Natural killer cell (primary cell): ENCODE measurements around the gene GPR156. TPM values are rescaled to one million over a fixed set of nuclear protein-coding genes. Genes with fewer than 3 reads are reported as not detected.
A peak's percentile ranks its signal among the peaks of the same experiment; 100 is the strongest.

ENCODE experiments used
- ATAC-seq, 3 donors: fragments of 150-1000 bp in 2 of 3; fragments of 200-7000 bp in 1 of 3; cut with Tn5 transposase; 1 replicate in 1 of 3; 2 replicates in 2 of 3; pipeline ENCODE4 v1.10.0; 2021; ENCODE audit warnings: mild to moderate bottlenecking in 2 of 3, moderate library complexity in 2 of 3
- DNase-seq, 2 donors: peaks; one replicate each; pipeline versions ENCODE4 v3.0.0 to v3.0.0-alpha.2; 2013 to 2021; ENCODE audit warnings: mixed read lengths in 1 of 2
- H3K27ac ChIP-seq: one replicate; pipeline ENCODE4 v1.5.1; 2013; ENCODE audit warnings: mild to moderate bottlenecking, low read length
- H3K27me3 ChIP-seq: one replicate; pipeline ENCODE4 v1.6.1; 2013; ENCODE audit warnings: low read length; ENCODE audit not compliant: control insufficient read depth, insufficient read depth
- H3K36me3 ChIP-seq: one replicate; pipeline ENCODE4 v1.6.1; 2013; ENCODE audit warnings: low read length; ENCODE audit not compliant: control insufficient read depth, insufficient read depth
- H3K4me1 ChIP-seq: one replicate; pipeline ENCODE4 v1.6.1; 2013; ENCODE audit warnings: low read length; ENCODE audit not compliant: control insufficient read depth, insufficient read depth
- H3K4me3 ChIP-seq: one replicate; pipeline ENCODE4 v1.5.1; 2013; ENCODE audit warnings: low read length
- H3K9me3 ChIP-seq: one replicate; pipeline ENCODE4 v1.6.1; 2013; ENCODE audit warnings: low read length; ENCODE audit not compliant: control insufficient read depth, insufficient read depth
- H3K27ac Mint-ChIP-seq, 2 donors: one replicate each; pipeline ENCODE4 v1.8.0; 2022; ENCODE audit warnings: mild to moderate bottlenecking in 2 of 2, mixed read lengths in 2 of 2, moderate library complexity in 1 of 2
- H3K27me3 Mint-ChIP-seq, 2 donors: one replicate each; pipeline ENCODE4 v1.8.0; 2022; ENCODE audit warnings: low read depth in 2 of 2, mixed read lengths in 2 of 2
- H3K36me3 Mint-ChIP-seq: one replicate; pipeline ENCODE4 v1.8.0; 2022; ENCODE audit warnings: mixed read lengths
- H3K4me1 Mint-ChIP-seq, 2 donors: one replicate each; pipeline ENCODE4 v1.8.0; 2022; ENCODE audit warnings: mixed read lengths in 2 of 2
- H3K4me3 Mint-ChIP-seq: one replicate; pipeline ENCODE4 v1.8.0; 2022; ENCODE audit warnings: mild to moderate bottlenecking, moderate library complexity, mixed read lengths
- H3K9me3 Mint-ChIP-seq, 2 donors: one replicate each; pipeline ENCODE4 v1.8.0; 2022; ENCODE audit warnings: mixed read lengths in 2 of 2
- CTCF ChIP-seq: fragments of 200-600 bp; IDR thresholded peaks from one replicate; pipeline ENCODE4 v1.8.0; 2022; ENCODE audit warnings: antibody characterized with exemption
- WGBS: methylation state at CpG from one replicate; pipeline ENCODE4 v1.1.7; 2013; ENCODE audit warnings: missing lambda C conversion rate; ENCODE audit not compliant: insufficient coverage; 5-methylcytosine and 5-hydroxymethylcytosine counted together
- intact Hi-C: fragments of 100-400 bp; cut with micrococcal nuclease; formaldehyde crosslinking; loops from one replicate; pipeline ENCODE4 v1.14.2; 2022
- total RNA-seq, 4 donors: library from RNA; stranded (reverse); fragments of 120-200 nt in 1 of 4; gene quantifications; one replicate each; pipeline versions ENCODE4 v1.2.3 to v1.2.4, GENCODE V29; 2013 to 2022

GPR156 gene
- total RNA-seq, 3 donors from 2014 or later (not counting 1 experiment from before 2014, with no cell fraction given), result 0.18 to 0.75 TPM; not detected in 1

- Mint-ChIP-seq H3K9me3 (no peaks in the 10 kb centered on the region), H3K4me3 (no peak overlapping the region), H3K27me3 (no peaks in the 10 kb centered on the region), H3K27ac (no peak overlapping the region), H3K4me1 (no peaks in the 10 kb centered on the region), H3K36me3 (no peaks in the 10 kb centered on the region)
- intact Hi-C loops, result loop anchor here (1.0 kb wide), 1 partner anchor 306 kb away; no protein-coding TSS in a partner anchor
- no peak for ATAC-seq
- H3K27me3 ChIP-seq, result no peaks in the 10 kb centered on the region
- peak in 1 of 2 donors; percentile 31 for DNase-seq
- WGBS, result 70% methylated on average over 3 of the region's 3 CpGs
- TF ChIP-seq CTCF, result peak; percentile 8
- H3K36me3 ChIP-seq, result no peaks in the 10 kb centered on the region
- H3K4me3 ChIP-seq, result no peak overlapping the region
- H3K27ac ChIP-seq, result no peak overlapping the region
- H3K4me1 ChIP-seq, result no peaks in the 10 kb centered on the region
- H3K9me3 ChIP-seq, result no peaks in the 10 kb centered on the region
Observed at GRCh38 chr3:120198305-120198878, 86.6 kb downstream of the GPR156 start.

GRCh38 chr3:120196812-120197211 is 88.2 kb downstream of the GPR156 start:
- WGBS, result 71% methylated on average over 1 of the region's 2 CpGs
- no peak overlapping the region for H3K27ac Mint-ChIP-seq
- Histone ChIP-seq H3K27ac (no peak overlapping the region), H3K9me3 (no peaks in the 10 kb centered on the region), H3K4me3 (no peak overlapping the region), H3K4me1 (no peaks in the 10 kb centered on the region), H3K27me3 (no peaks in the 10 kb centered on the region), H3K36me3 (no peaks in the 10 kb centered on the region)
- no peaks in the 10 kb centered on the region for H3K9me3 Mint-ChIP-seq
- H3K36me3 Mint-ChIP-seq, result no peaks in the 10 kb centered on the region
- no peak overlapping the region for H3K4me3 Mint-ChIP-seq
- intact Hi-C loops, result no loop called here
- H3K27me3 Mint-ChIP-seq, result no peaks in the 10 kb centered on the region
- DNase-seq (no peak), ATAC-seq (no peak)
- no peaks in the 10 kb centered on the region for H3K4me1 Mint-ChIP-seq
- no peak for TF ChIP-seq CTCF

- no peak overlapping the region for H3K4me3 ChIP-seq
- H3K4me3 Mint-ChIP-seq, result no peak overlapping the region
- H3K4me1 Mint-ChIP-seq, result no peaks in the 10 kb centered on the region
- DNase-seq (no peak), ATAC-seq (no peak)
- H3K36me3 Mint-ChIP-seq, result no peaks in the 10 kb centered on the region
- intact Hi-C loops, result no loop called here
- H3K9me3 Mint-ChIP-seq, result no peaks in the 10 kb centered on the region
- no peaks in the 10 kb centered on the region for H3K36me3 ChIP-seq
- H3K9me3 ChIP-seq, result no peaks in the 10 kb centered on the region
- H3K4me1 ChIP-seq, result no peaks in the 10 kb centered on the region
- no peak for TF ChIP-seq CTCF
- 89% methylated on average over 4 of the region's 4 CpGs for WGBS
- H3K27me3 ChIP-seq, result no peaks in the 10 kb centered on the region
- H3K27me3 Mint-ChIP-seq, result no peaks in the 10 kb centered on the region
- H3K27ac Mint-ChIP-seq, result no peak overlapping the region
- no peak overlapping the region for H3K27ac ChIP-seq
Observed at GRCh38 chr3:120196333-120196732, 88.7 kb downstream of the GPR156 start.

- H3K4me1 ChIP-seq, result no peaks in the 10 kb centered on the region
- H3K27me3 ChIP-seq, result no peaks in the 10 kb centered on the region
- intact Hi-C loops, result no loop called here
- no peak for TF ChIP-seq CTCF
- Mint-ChIP-seq H3K36me3 (no peaks in the 10 kb centered on the region), H3K4me3 (no peak overlapping the region), H3K27me3 (no peaks in the 10 kb centered on the region), H3K9me3 (no peaks in the 10 kb centered on the region), H3K4me1 (no peaks in the 10 kb centered on the region), H3K27ac (no peak overlapping the region)
- H3K9me3 ChIP-seq, result no peaks in the 10 kb centered on the region
- H3K36me3 ChIP-seq, result no peaks in the 10 kb centered on the region
- H3K27ac ChIP-seq, result no peak overlapping the region
- ATAC-seq (no peak), DNase-seq (no peak)
- H3K4me3 ChIP-seq, result no peak overlapping the region
Observed at GRCh38 chr3:120193554-120193953, 91.5 kb downstream of the GPR156 start.
